NB4 (cell line): Measurements from ENCODE around the gene TACC3.

Experiments
- DNase-seq: peaks from one replicate; pipeline ENCODE4 v3.0.0; 2010; ENCODE audit warnings: low read depth
- H3K4me3 ChIP-seq: one replicate; pipeline ENCODE4 v1.5.1; 2011; ENCODE audit warnings: mild to moderate bottlenecking, low read depth, low read length, moderate library complexity
- CTCF ChIP-seq: IDR thresholded peaks from one replicate; pipeline ENCODE4 v1.5.1; 2012; ENCODE audit warnings: low read depth, low read length
- MAX ChIP-seq: IDR thresholded peaks from 2 replicates; pipeline ENCODE4 v1.6.1; 2011; ENCODE audit warnings: low read depth, low read length
- MYC ChIP-seq: IDR thresholded peaks from 2 replicates; pipeline ENCODE4 v1.6.1; 2011; ENCODE audit warnings: low read depth, low read length
- POLR2A ChIP-seq: IDR thresholded peaks from 2 replicates; pipeline ENCODE4 v1.6.1; 2011; ENCODE audit warnings: mild to moderate bottlenecking; ENCODE audit not compliant: insufficient read length; ENCODE audit errors: extremely low read depth

Gene TACC3

DNA sequence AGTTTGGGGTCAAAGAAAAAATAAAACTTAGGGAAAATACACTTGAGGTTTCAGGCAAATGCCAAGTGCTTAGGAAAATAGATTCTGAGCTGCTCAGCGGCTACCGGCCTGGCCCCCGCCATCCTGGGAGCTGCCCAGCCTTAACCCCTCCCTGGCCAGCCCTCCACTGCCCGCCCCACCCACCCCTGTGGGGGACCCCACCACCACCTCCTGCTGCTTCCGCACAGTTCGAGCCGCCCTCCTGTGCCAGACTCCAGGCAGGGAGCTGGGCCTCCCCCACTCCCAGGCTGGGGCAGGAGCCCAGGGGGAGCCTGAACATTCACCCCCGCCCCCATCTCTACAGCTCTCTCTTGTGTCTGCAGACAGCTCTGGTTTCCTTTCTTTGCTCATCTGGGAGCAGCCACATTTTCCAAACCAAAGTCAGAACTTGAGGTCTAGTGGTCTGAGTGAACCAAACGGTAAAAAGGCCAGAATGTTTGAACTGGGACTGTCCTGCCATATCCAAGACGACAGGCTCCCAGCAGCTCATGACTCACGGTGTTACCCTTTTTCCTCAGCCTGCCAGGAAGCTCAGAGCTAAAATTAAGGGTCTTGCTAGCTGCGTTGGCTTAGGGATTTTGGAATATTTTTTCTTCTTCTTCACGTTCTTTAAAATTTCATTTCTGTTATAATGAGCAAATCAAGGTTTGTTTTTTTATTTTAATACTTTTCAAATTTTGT lies 67.1 kb downstream of the TACC3 start:
- TF ChIP-seq MAX (no peak), MYC (no peak), POLR2A (no peak), CTCF (no peak)
- no peak for DNase-seq
- H3K4me3 ChIP-seq: no peak overlapping the region

- no peak overlapping the region for H3K4me3 ChIP-seq
- no peak for TF ChIP-seq POLR2A
- TF ChIP-seq MAX: no peak
- no peak for TF ChIP-seq MYC
- no peak for TF ChIP-seq CTCF
- no peak for DNase-seq
Measured at GRCh38 chr4:1789552-1789951, 68.2 kb downstream of the TACC3 start.

DNA sequence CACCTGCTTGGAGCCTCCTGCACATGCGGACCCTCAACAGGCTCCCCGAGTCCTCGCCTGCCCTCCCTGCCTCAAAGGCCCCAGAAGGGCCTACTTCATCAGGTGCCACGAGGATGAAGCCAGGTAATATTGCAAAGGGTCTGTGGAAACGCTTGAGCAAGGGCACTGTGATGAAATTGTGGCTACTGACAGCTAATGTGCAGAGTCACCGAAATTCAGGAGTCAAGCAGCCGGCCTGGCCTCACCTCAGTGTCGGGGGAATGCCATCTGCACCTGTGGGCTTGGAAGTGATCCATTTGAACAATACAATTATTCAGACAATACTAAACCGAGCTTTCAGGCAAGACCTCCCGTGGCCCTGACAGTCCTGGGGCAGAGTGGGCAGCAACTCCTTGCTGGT lies 68.7 kb downstream of the TACC3 start:
- no peak overlapping the region for H3K4me3 ChIP-seq
- TF ChIP-seq MYC: no peak
- no peak for TF ChIP-seq POLR2A
- DNase-seq: no peak

GRCh38 chr4:1792158-1792831 lies 71.0 kb downstream of the TACC3 start:
- no peak for DNase-seq
- no peak for TF ChIP-seq POLR2A
- no peak overlapping the region for H3K4me3 ChIP-seq

- H3K4me3 ChIP-seq: no peak within 1 kb of the TSS
- TF ChIP-seq CTCF (no peak), POLR2A (peak; percentile 18), MYC (no peak), MAX (no peak)
- peak; percentile 51 for DNase-seq
Measured at GRCh38 chr4:1792832-1793495, 71.6 kb downstream of the TACC3 start, which contains the start of gene FGFR3. Gene FGFR3, plus strand, starts transcription at chr4:1793293. Its CDS starts 642 bp downstream, at chr4:1793935.

GRCh38 chr4:1793496-1793840 lies 72.1 kb downstream of the TACC3 start:
- no peak overlapping the region for H3K4me3 ChIP-seq
- peak; percentile 51 for DNase-seq
- TF ChIP-seq CTCF (no peak), POLR2A (no peak)
